Mononuclear cell (primary cell): ENCODE measurements around the gene CRIM1. TPM values are rescaled to one million over a fixed set of nuclear protein-coding genes. Genes with fewer than 3 reads are reported as not detected.

Experiments used
- H3K27me3 ChIP-seq: 2 replicates; pipeline ENCODE4 v1.6.0; 2011; ENCODE audit warnings: low read length, control low read depth; ENCODE audit not compliant: insufficient read depth
- H3K4me1 ChIP-seq: 2 replicates; pipeline ENCODE4 v1.5.1; 2011; ENCODE audit warnings: mild to moderate bottlenecking, low read length, control low read depth; ENCODE audit not compliant: insufficient read depth
- H3K4me3 ChIP-seq: 2 replicates; pipeline ENCODE4 v1.5.1; 2011; ENCODE audit warnings: mild to moderate bottlenecking, low read length, moderate library complexity
- H3K9me3 ChIP-seq: 2 replicates; pipeline ENCODE4 v1.5.1; 2011; ENCODE audit warnings: low read depth, mild to moderate bottlenecking, control low read depth, low read length
- total RNA-seq: library from RNA; depleted of rRNA; stranded (reverse); fragments of >200 nt; gene quantifications from one replicate; pipeline ENCODE4 v1.2.3, GENCODE V29; 2012

CRIM1 gene
- total RNA-seq, 1 donor, result 2.7 TPM

- Histone ChIP-seq H3K9me3 (no peaks in the 10 kb centered on the region), H3K4me1 (peaks cover 35% of the 10 kb centered on the region), H3K4me3 (no peak overlapping the region), H3K27me3 (no peaks in the 10 kb centered on the region)
These were observed 207.5 kb downstream of the CRIM1 start for GRCh38 chr2:36562973-36563532.

GRCh38 chr2:36564377-36564930, 208.9 kb downstream of the CRIM1 start:
- H3K4me1 ChIP-seq, result peaks cover 35% of the 10 kb centered on the region

GRCh38 chr2:36565712-36566111, 210.1 kb downstream of the CRIM1 start:
- Histone ChIP-seq H3K4me3 (no peak overlapping the region), H3K4me1 (peaks cover 35% of the 10 kb centered on the region)

More at GRCh38 chr2:36564377-36564930, 208.9 kb downstream of the CRIM1 start:
- Histone ChIP-seq H3K4me3 (no peak overlapping the region), H3K9me3 (no peaks in the 10 kb centered on the region), H3K27me3 (no peaks in the 10 kb centered on the region)

GRCh38 chr2:36566887-36567286, 211.3 kb downstream of the CRIM1 start:
- Histone ChIP-seq H3K9me3 (no peaks in the 10 kb centered on the region), H3K4me3 (no peak overlapping the region), H3K27me3 (no peaks in the 10 kb centered on the region), H3K4me1 (peaks cover 27% of the 10 kb centered on the region)

More at GRCh38 chr2:36565712-36566111, 210.1 kb downstream of the CRIM1 start:
- no peaks in the 10 kb centered on the region for H3K9me3 ChIP-seq
- no peaks in the 10 kb centered on the region for H3K27me3 ChIP-seq

GRCh38 chr2:36567711-36568408, 212.3 kb downstream of the CRIM1 start:
- Histone ChIP-seq H3K4me1 (peaks cover 21% of the 10 kb centered on the region), H3K9me3 (no peaks in the 10 kb centered on the region), H3K4me3 (no peak overlapping the region), H3K27me3 (no peaks in the 10 kb centered on the region)

- Histone ChIP-seq H3K9me3 (no peaks in the 10 kb centered on the region), H3K4me1 (peaks cover 13% of the 10 kb centered on the region), H3K4me3 (no peak overlapping the region), H3K27me3 (no peaks in the 10 kb centered on the region)
These were observed 213.1 kb downstream of the CRIM1 start for GRCh38 chr2:36568516-36569246.

- Histone ChIP-seq H3K9me3 (no peaks in the 10 kb centered on the region), H3K4me1 (peaks cover 6% of the 10 kb centered on the region), H3K27me3 (no peaks in the 10 kb centered on the region), H3K4me3 (no peak overlapping the region)
These were observed 213.8 kb downstream of the CRIM1 start for GRCh38 chr2:36569267-36569856.

GRCh38 chr2:36570416-36570815, 214.8 kb downstream of the CRIM1 start:
- no peaks in the 10 kb centered on the region for H3K9me3 ChIP-seq
- H3K27me3 ChIP-seq, result no peaks in the 10 kb centered on the region
- no peaks in the 10 kb centered on the region for H3K4me1 ChIP-seq
- H3K4me3 ChIP-seq, result no peak overlapping the region

GRCh38 chr2:36572054-36572718, 216.6 kb downstream of the CRIM1 start:
- Histone ChIP-seq H3K9me3 (no peaks in the 10 kb centered on the region), H3K27me3 (no peaks in the 10 kb centered on the region), H3K4me1 (no peaks in the 10 kb centered on the region), H3K4me3 (no peak overlapping the region)

- H3K27me3 ChIP-seq, result no peaks in the 10 kb centered on the region
- H3K4me1 ChIP-seq, result no peaks in the 10 kb centered on the region
- no peaks in the 10 kb centered on the region for H3K9me3 ChIP-seq
- H3K4me3 ChIP-seq, result no peak overlapping the region
These were observed 217.1 kb downstream of the CRIM1 start for GRCh38 chr2:36572719-36573059.

- Histone ChIP-seq H3K9me3 (no peaks in the 10 kb centered on the region), H3K4me3 (no peak overlapping the region), H3K4me1 (no peaks in the 10 kb centered on the region), H3K27me3 (no peaks in the 10 kb centered on the region)
These were observed 217.6 kb downstream of the CRIM1 start for GRCh38 chr2:36573165-36573564.

GRCh38 chr2:36574560-36574959, 219.0 kb downstream of the CRIM1 start:
- no peak overlapping the region for H3K4me3 ChIP-seq
- H3K9me3 ChIP-seq, result no peaks in the 10 kb centered on the region
- no peaks in the 10 kb centered on the region for H3K27me3 ChIP-seq
- no peaks in the 10 kb centered on the region for H3K4me1 ChIP-seq

GRCh38 chr2:36577884-36578283, 222.3 kb downstream of the CRIM1 start:
- no peaks in the 10 kb centered on the region for H3K4me1 ChIP-seq
- H3K9me3 ChIP-seq, result no peaks in the 10 kb centered on the region
- no peaks in the 10 kb centered on the region for H3K27me3 ChIP-seq
- no peak overlapping the region for H3K4me3 ChIP-seq

- Histone ChIP-seq H3K9me3 (no peaks in the 10 kb centered on the region), H3K4me1 (no peaks in the 10 kb centered on the region), H3K4me3 (no peak overlapping the region), H3K27me3 (no peaks in the 10 kb centered on the region)
These were observed 223.0 kb downstream of the CRIM1 start for GRCh38 chr2:36578343-36579296.
